ENCODE results near the gene ADAM12.

DNA sequence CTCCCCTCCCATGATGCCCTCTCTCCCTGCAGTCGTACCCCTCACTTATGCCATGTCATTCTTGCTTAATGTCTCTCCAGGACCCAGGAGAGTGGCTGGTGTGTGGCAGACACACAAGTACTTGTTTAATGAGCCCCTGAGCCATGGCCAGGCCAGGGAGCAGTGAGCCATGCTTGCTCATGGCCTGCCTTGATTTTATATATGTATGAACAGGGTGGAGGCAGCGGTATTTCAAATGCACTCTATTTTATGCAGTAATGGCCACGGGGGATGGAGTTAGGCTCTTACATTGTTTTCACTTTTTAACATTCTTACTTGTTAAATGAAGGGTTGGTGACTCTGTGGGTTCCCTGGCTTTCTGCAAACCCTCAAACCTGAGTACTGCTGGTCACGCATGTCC lies 347.2 kb downstream of the ADAM12 start:
- TF ChIP-seq OSR1 (CRISPR knock-in tag; IDR thresholded peaks at IDR 0.05) (no peak), ARNTL (CRISPR knock-in tag; IDR thresholded peaks at IDR 0.05; ENCODE audit: borderline replicate concordance, low read depth) (no peak), ZNF565 (CRISPR knock-in tag; conservative IDR thresholded peaks at IDR 0.05; ENCODE audit: low read depth) (no peak), ZNF8 (CRISPR knock-in tag; IDR thresholded peaks at IDR 0.05) (no peak), GLIS3 (CRISPR knock-in tag; IDR thresholded peaks at IDR 0.05) (no peak), SNAI2 (CRISPR knock-in tag; IDR thresholded peaks at IDR 0.05) (no peak), ZC3H10 (CRISPR knock-in tag; IDR thresholded peaks at IDR 0.05) (no peak), ZFP30 (CRISPR knock-in tag; IDR thresholded peaks at IDR 0.05) (no peak), ESRRG (CRISPR knock-in tag; IDR thresholded peaks at IDR 0.05) (no peak), ZFP3 (CRISPR knock-in tag; IDR thresholded peaks at IDR 0.05) (no peak)
- TF ChIP-seq, protein P1, sequence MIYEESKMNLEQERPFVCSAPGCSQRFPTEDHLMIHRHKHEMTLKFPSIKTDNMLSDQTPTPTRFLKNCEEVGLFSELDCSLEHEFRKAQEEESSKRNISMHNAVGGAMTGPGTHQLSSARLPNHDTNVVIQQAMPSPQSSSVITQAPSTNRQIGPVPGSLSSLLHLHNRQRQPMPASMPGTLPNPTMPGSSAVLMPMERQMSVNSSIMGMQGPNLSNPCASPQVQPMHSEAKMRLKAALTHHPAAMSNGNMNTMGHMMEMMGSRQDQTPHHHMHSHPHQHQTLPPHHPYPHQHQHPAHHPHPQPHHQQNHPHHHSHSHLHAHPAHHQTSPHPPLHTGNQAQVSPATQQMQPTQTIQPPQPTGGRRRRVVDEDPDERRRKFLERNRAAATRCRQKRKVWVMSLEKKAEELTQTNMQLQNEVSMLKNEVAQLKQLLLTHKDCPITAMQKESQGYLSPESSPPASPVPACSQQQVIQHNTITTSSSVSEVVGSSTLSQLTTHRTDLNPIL (CRISPR knock-in tag; IDR thresholded peaks at IDR 0.05; ENCODE audit: low read depth), result no peak
- TF ChIP-seq, protein P2, sequence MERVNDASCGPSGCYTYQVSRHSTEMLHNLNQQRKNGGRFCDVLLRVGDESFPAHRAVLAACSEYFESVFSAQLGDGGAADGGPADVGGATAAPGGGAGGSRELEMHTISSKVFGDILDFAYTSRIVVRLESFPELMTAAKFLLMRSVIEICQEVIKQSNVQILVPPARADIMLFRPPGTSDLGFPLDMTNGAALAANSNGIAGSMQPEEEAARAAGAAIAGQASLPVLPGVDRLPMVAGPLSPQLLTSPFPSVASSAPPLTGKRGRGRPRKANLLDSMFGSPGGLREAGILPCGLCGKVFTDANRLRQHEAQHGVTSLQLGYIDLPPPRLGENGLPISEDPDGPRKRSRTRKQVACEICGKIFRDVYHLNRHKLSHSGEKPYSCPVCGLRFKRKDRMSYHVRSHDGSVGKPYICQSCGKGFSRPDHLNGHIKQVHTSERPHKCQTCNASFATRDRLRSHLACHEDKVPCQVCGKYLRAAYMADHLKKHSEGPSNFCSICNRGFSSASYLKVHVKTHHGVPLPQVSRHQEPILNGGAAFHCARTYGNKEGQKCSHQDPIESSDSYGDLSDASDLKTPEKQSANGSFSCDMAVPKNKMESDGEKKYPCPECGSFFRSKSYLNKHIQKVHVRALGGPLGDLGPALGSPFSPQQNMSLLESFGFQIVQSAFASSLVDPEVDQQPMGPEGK (CRISPR knock-in tag; IDR thresholded peaks at IDR 0.05; ENCODE audit: borderline replicate concordance), result no peak
- TF ChIP-seq, protein P3, sequence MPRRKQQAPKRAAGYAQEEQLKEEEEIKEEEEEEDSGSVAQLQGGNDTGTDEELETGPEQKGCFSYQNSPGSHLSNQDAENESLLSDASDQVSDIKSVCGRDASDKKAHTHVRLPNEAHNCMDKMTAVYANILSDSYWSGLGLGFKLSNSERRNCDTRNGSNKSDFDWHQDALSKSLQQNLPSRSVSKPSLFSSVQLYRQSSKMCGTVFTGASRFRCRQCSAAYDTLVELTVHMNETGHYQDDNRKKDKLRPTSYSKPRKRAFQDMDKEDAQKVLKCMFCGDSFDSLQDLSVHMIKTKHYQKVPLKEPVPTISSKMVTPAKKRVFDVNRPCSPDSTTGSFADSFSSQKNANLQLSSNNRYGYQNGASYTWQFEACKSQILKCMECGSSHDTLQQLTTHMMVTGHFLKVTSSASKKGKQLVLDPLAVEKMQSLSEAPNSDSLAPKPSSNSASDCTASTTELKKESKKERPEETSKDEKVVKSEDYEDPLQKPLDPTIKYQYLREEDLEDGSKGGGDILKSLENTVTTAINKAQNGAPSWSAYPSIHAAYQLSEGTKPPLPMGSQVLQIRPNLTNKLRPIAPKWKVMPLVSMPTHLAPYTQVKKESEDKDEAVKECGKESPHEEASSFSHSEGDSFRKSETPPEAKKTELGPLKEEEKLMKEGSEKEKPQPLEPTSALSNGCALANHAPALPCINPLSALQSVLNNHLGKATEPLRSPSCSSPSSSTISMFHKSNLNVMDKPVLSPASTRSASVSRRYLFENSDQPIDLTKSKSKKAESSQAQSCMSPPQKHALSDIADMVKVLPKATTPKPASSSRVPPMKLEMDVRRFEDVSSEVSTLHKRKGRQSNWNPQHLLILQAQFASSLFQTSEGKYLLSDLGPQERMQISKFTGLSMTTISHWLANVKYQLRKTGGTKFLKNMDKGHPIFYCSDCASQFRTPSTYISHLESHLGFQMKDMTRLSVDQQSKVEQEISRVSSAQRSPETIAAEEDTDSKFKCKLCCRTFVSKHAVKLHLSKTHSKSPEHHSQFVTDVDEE (CRISPR knock-in tag; IDR thresholded peaks at IDR 0.05), result no peak
- TF ChIP-seq, protein P4, sequence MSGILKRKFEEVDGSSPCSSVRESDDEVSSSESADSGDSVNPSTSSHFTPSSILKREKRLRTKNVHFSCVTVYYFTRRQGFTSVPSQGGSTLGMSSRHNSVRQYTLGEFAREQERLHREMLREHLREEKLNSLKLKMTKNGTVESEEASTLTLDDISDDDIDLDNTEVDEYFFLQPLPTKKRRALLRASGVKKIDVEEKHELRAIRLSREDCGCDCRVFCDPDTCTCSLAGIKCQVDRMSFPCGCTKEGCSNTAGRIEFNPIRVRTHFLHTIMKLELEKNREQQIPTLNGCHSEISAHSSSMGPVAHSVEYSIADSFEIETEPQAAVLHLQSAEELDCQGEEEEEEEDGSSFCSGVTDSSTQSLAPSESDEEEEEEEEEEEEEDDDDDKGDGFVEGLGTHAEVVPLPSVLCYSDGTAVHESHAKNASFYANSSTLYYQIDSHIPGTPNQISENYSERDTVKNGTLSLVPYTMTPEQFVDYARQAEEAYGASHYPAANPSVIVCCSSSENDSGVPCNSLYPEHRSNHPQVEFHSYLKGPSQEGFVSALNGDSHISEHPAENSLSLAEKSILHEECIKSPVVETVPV (CRISPR knock-in tag; IDR thresholded peaks at IDR 0.05), result no peak
